Inflammatory macrophage (primary cell): ENCODE data around the gene PHLDB2.

Experiments used
- DNase-seq, 2 donors: peaks; one replicate each; pipeline ENCODE4 v3.0.0-alpha.2; 2020 to 2022

Gene PHLDB2

GRCh38 chr3:111851511-111851954 is 7.5 kb upstream of the PHLDB2 start:
- DNase-seq: no peak

GRCh38 chr3:111852540-111852939 is 6.5 kb upstream of the PHLDB2 start:
- DNase-seq: no peak

- DNase-seq: no peak
Measured at GRCh38 chr3:111853068-111853467, 6.0 kb upstream of the PHLDB2 start.

- DNase-seq: no peak
Measured at GRCh38 chr3:111854990-111855389, 4.1 kb upstream of the PHLDB2 start.

- no peak for DNase-seq
Measured at GRCh38 chr3:111856501-111856900, 2.6 kb upstream of the PHLDB2 start.

GRCh38 chr3:111857474-111857873 is 1.6 kb upstream of the PHLDB2 start:
- DNase-seq: no peak

- DNase-seq: no peak
Measured at GRCh38 chr3:111858642-111859041, 423 bp upstream of the PHLDB2 start.

- DNase-seq: peak; percentile 45 to 51
Measured at GRCh38 chr3:111859974-111860859, 1.2 kb downstream of the PHLDB2 start.

GRCh38 chr3:111861391-111861790 is 2.3 kb downstream of the PHLDB2 start:
- no peak for DNase-seq

GRCh38 chr3:111862415-111862814 is 3.4 kb downstream of the PHLDB2 start:
- no peak for DNase-seq

GRCh38 chr3:111862974-111863373 is 3.9 kb downstream of the PHLDB2 start:
- DNase-seq: no peak

GRCh38 chr3:111863942-111864694 is 5.1 kb downstream of the PHLDB2 start:
- DNase-seq: no peak

GRCh38 chr3:111864821-111865656 is 6.0 kb downstream of the PHLDB2 start:
- no peak for DNase-seq

- no peak for DNase-seq
Measured at GRCh38 chr3:111867889-111868426, 8.9 kb downstream of the PHLDB2 start.

GRCh38 chr3:111870620-111871019 is 11.6 kb downstream of the PHLDB2 start:
- no peak for DNase-seq

- DNase-seq: no peak
Measured at GRCh38 chr3:111871809-111872623, 13.0 kb downstream of the PHLDB2 start.

GRCh38 chr3:111872979-111873378 is 13.9 kb downstream of the PHLDB2 start:
- no peak for DNase-seq

- no peak for DNase-seq
Measured at GRCh38 chr3:111874177-111874820, 15.2 kb downstream of the PHLDB2 start.

- DNase-seq: no peak
Measured at GRCh38 chr3:111881480-111881879, 22.4 kb downstream of the PHLDB2 start.

GRCh38 chr3:111882194-111882593 is 23.1 kb downstream of the PHLDB2 start:
- DNase-seq: no peak

- DNase-seq: no peak
Measured at GRCh38 chr3:111882799-111883198, 23.7 kb downstream of the PHLDB2 start.
